ENCODE data around the gene KCNH2.
A peak's percentile ranks its signal among the peaks of the same experiment; 100 is the strongest.
"Not testable (repeated sequence)": the region's sequence is repeated elsewhere in the genome, so short reads cannot be mapped to it uniquely, and the experiment has no call there.

The KCNH2 gene

GRCh38 chr7:151011616-151012015 lies 33.5 kb upstream of the KCNH2 start:
- not testable (repeated sequence) for DNase-seq (ENCODE audit: low spot score)

- no peak for DNase-seq (ENCODE audit: low spot score)
These were observed 32.9 kb upstream of the KCNH2 start for GRCh38 chr7:151011097-151011409.

GRCh38 chr7:151010307-151011096 lies 32.4 kb upstream of the KCNH2 start:
- peak; percentile 41 for DNase-seq (ENCODE audit: low spot score)

GRCh38 chr7:151010037-151010306 lies 31.9 kb upstream of the KCNH2 start:
- no peak for DNase-seq (ENCODE audit: low spot score)

- no peak for DNase-seq (ENCODE audit: low spot score)
These were observed 31.4 kb upstream of the KCNH2 start for GRCh38 chr7:151009327-151010036.

GRCh38 chr7:151008511-151009323 lies 30.6 kb upstream of the KCNH2 start:
- DNase-seq (ENCODE audit: low spot score), result peak; percentile 89

- peak; percentile 48 for DNase-seq (ENCODE audit: low spot score)
These were observed 30.0 kb upstream of the KCNH2 start for GRCh38 chr7:151008143-151008510.

GRCh38 chr7:151007469-151007898 lies 29.4 kb upstream of the KCNH2 start:
- no peak for DNase-seq (ENCODE audit: low spot score)

- DNase-seq (ENCODE audit: low spot score), result no peak
These were observed 28.6 kb upstream of the KCNH2 start for GRCh38 chr7:151006590-151007300.

- DNase-seq (ENCODE audit: low spot score), result no peak
These were observed 27.4 kb upstream of the KCNH2 start for GRCh38 chr7:151005566-151005965.

GRCh38 chr7:151003572-151003971 lies 25.5 kb upstream of the KCNH2 start:
- no peak for DNase-seq (ENCODE audit: low spot score)

- DNase-seq (ENCODE audit: low spot score), result no peak
These were observed 23.4 kb upstream of the KCNH2 start for GRCh38 chr7:151001546-151001945.

- no peak for DNase-seq (ENCODE audit: low spot score)
These were observed 22.9 kb upstream of the KCNH2 start for GRCh38 chr7:151000897-151001495.

- DNase-seq (ENCODE audit: low spot score), result no peak
These were observed 21.5 kb upstream of the KCNH2 start for GRCh38 chr7:150999497-151000230.

GRCh38 chr7:150999001-150999400 lies 20.9 kb upstream of the KCNH2 start:
- no peak for DNase-seq (ENCODE audit: low spot score)

GRCh38 chr7:150998341-150998740 lies 20.2 kb upstream of the KCNH2 start:
- no peak for DNase-seq (ENCODE audit: low spot score)

GRCh38 chr7:150997817-150998216 lies 19.7 kb upstream of the KCNH2 start:
- DNase-seq (ENCODE audit: low spot score), result no peak

- DNase-seq (ENCODE audit: low spot score), result no peak
These were observed 19.0 kb upstream of the KCNH2 start for GRCh38 chr7:150997075-150997511.

- DNase-seq (ENCODE audit: low spot score), result no peak
These were observed 18.4 kb upstream of the KCNH2 start for GRCh38 chr7:150996376-150997074.

GRCh38 chr7:150994838-150995510 lies 16.9 kb upstream of the KCNH2 start:
- DNase-seq (ENCODE audit: low spot score), result no peak
